ENCODE data around the gene UGT1A6. TPM values are rescaled to one million over a fixed set of nuclear protein-coding genes. Genes with fewer than 3 reads are reported as not detected.

The UGT1A6 gene
- total and polyA plus RNA-seq, 2 of the 13 experiments (the other 11 are each of a cell fraction or from before 2014, with no cell fraction given): 0.25 TPM; not detected in 1

DNA sequence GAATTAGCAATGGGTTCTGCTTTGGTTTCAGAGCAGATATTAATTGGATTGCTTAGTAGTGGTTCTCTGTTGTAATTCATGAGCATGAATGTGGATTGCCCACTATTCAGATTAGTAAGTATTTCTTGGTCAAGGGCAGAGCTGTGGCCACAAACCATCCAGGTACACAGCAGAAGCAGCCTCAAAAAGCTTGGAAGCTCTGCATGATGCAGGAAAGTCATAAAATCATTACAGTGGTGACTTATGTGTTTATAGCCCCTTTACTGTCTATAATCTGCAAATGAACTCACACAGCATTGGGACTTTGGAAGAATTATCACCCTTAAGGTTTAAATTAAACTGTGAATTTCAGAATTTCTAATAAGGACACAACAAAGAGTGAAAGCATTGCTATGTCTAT is 65.5 kb downstream of the UGT1A6 start:
- ChIA-PET POLR2A (interaction anchor here (2.3 kb wide), 1 partner anchor 12 kb away, joined by 9 read pairs; no protein-coding TSS in a partner anchor), CTCF (ENCODE audit: low intra/inter-chr PET ratio, low total read pairs) (no interaction called here)
- FAIRE-seq: no peak
- intact Hi-C loops (cut with micrococcal nuclease; ENCODE audit: unreplicated experiment) (no loop called here), in situ Hi-C loops (cut with HindIII; ENCODE audit: extremely low pct_ligation_motif_present, low pct_unique_long_range_greater_than_20kb) (no loop called here)
- H3K4me1 ChIP-seq (ENCODE audit: insufficient read depth, low read length): peaks cover 46% of the 10 kb centered on the region
- no peak overlapping the region for H3K4me2 ChIP-seq (ENCODE audit: low read depth, low read length)
- TF ChIP-seq EEA1 (CRISPR knock-in tag; IDR thresholded peaks at IDR 0.05; ENCODE audit: borderline replicate concordance): no peak
- BruUV-seq (replicated peaks): no TSS peak
- no peak overlapping the region for H3K9ac ChIP-seq (ENCODE audit: insufficient read depth, low read depth, low read length)
- no peaks in the 10 kb centered on the region for H4K20me1 ChIP-seq (ENCODE audit: insufficient read depth, low read length)
- H3K9me3 ChIP-seq (ENCODE audit: low read length): no peaks in the 10 kb centered on the region
- H2AFZ ChIP-seq (ENCODE audit: low read length): no peak overlapping the region
- H3K27ac ChIP-seq (ENCODE audit: extremely low read length, insufficient read depth, low read length): no peak overlapping the region
- H3K27me3 ChIP-seq (ENCODE audit: control insufficient read depth in 1 of 2, insufficient read depth in 2 of 2, low read length in 2 of 2): peaks cover 7 to 73% of the 10 kb centered on the region in 2 experiments; a peak in 4 of 5 replicates
- no peak overlapping the region for H3K4me3 ChIP-seq (replicated peaks in 1 of 3; ENCODE audit: insufficient read depth in 1 of 3, low read depth in 2 of 3, low read length in 3 of 3)
- no peaks in the 10 kb centered on the region for H3K79me2 ChIP-seq (ENCODE audit: insufficient read depth, low read length)
- ATAC-seq: no peak
- DNase-seq (ENCODE audit: low spot score): no peak
- no peaks in the 10 kb centered on the region for H3K36me3 ChIP-seq (replicated peaks in 1 of 2; ENCODE audit: control insufficient read depth in 1 of 2, insufficient read depth in 2 of 2, low read length in 2 of 2)

DNA sequence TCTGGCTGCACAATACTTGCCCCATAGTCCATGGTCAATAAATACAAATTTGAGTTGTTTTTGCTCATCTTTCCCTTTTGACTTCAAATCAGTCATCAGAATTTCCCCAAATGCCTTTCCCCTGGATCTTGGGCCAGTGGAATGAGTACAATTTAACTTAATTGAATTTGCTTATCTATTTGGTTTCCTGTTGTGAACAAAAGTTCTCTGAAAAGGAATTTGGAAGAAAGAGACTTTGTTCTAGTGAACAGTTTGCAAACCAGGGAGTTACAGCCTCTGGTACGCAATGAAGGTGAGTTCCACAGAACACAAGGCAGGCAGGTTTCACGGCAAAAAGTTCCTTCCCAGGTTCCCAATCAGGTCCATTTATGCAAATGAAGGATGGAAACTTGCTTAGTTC is 66.2 kb downstream of the UGT1A6 start:
- no peak overlapping the region for H3K9ac ChIP-seq (ENCODE audit: insufficient read depth, low read depth, low read length)
- no peaks in the 10 kb centered on the region for H3K79me2 ChIP-seq (ENCODE audit: insufficient read depth, low read length)
- no TSS peak for BruUV-seq (replicated peaks)
- peaks cover 5 to 73% of the 10 kb centered on the region in 2 experiments; a peak in 4 of 5 replicates for H3K27me3 ChIP-seq (ENCODE audit: control insufficient read depth in 1 of 2, insufficient read depth in 2 of 2, low read length in 2 of 2)
- 57% methylated on average over 2 of the region's 2 CpGs for WGBS (ENCODE audit: low lambda C conversion rate)
- POLR2A ChIA-PET: no interaction called here
- in situ Hi-C loops (cut with HindIII; ENCODE audit: extremely low pct_ligation_motif_present, low pct_unique_long_range_greater_than_20kb): no loop called here
- H3K4me3 ChIP-seq (replicated peaks in 1 of 3; ENCODE audit: insufficient read depth in 1 of 3, low read depth in 2 of 3, low read length in 3 of 3): no peak overlapping the region
- H3K36me3 ChIP-seq (replicated peaks in 1 of 2; ENCODE audit: control insufficient read depth in 1 of 2, insufficient read depth in 2 of 2, low read length in 2 of 2): no peaks in the 10 kb centered on the region
- FAIRE-seq: no peak
- DNase-seq (ENCODE audit: low spot score): no peak
- no peak overlapping the region for H3K27ac ChIP-seq (ENCODE audit: extremely low read length, insufficient read depth, low read length)
- CTCF ChIA-PET (ENCODE audit: low intra/inter-chr PET ratio, low total read pairs): no interaction called here
- H2AFZ ChIP-seq (ENCODE audit: low read length): no peak overlapping the region
- intact Hi-C loops (cut with micrococcal nuclease; ENCODE audit: unreplicated experiment): no loop called here
- no peak for ATAC-seq
- no peak overlapping the region for H3K4me2 ChIP-seq (ENCODE audit: low read depth, low read length)
- H3K4me1 ChIP-seq (ENCODE audit: insufficient read depth, low read length): peaks cover 46% of the 10 kb centered on the region
- H3K9me3 ChIP-seq (ENCODE audit: low read length): no peaks in the 10 kb centered on the region
- H4K20me1 ChIP-seq (ENCODE audit: insufficient read depth, low read length): no peaks in the 10 kb centered on the region
- TF ChIP-seq FOXO1 (CRISPR knock-in tag; IDR thresholded peaks at IDR 0.05) (peak; percentile 7; the same call in 1 of the 2 replicates), ZFP90 (CRISPR knock-in tag; IDR thresholded peaks at IDR 0.05; ENCODE audit: borderline replicate concordance) (no peak), SAFB2 (CRISPR knock-in tag; IDR thresholded peaks at IDR 0.05; ENCODE audit: borderline replicate concordance, low read depth) (no peak), KLF13 (CRISPR knock-in tag; IDR thresholded peaks at IDR 0.05) (no peak), ZNF607 (CRISPR knock-in tag; IDR thresholded peaks at IDR 0.05; ENCODE audit: borderline replicate concordance) (no peak), FOXP1 (IDR thresholded peaks at IDR 0.05) (no peak), FOXP1 (CRISPR knock-in tag; IDR thresholded peaks at IDR 0.05) (0 out of 2 replicates have a peak, but pooled peaks have one; percentile 4), TCF7 (IDR thresholded peaks at IDR 0.05; ENCODE audit: low read depth) (no peak), SOX6 (IDR thresholded peaks at IDR 0.05) (no peak), SOX6 (CRISPR knock-in tag; IDR thresholded peaks at IDR 0.05) (peak; percentile 28; the same call in 1 of the 2 replicates), ARID3A (IDR thresholded peaks at IDR 0.05; ENCODE audit: low read depth, low read length) (no peak), PPARG (CRISPR knock-in tag; conservative IDR thresholded peaks at IDR 0.05) (0 out of 2 replicates have a peak, but pooled peaks have one; percentile 34), ZMAT3 (CRISPR knock-in tag; conservative IDR thresholded peaks at IDR 0.05) (no peak), ZNF460 (CRISPR knock-in tag; IDR thresholded peaks at IDR 0.05; ENCODE audit: borderline replicate concordance) (no peak), MIXL1 (CRISPR knock-in tag; IDR thresholded peaks at IDR 0.05) (peak; percentile 65), RXRA (CRISPR knock-in tag; IDR thresholded peaks at IDR 0.05) (no peak), ZNF350 (CRISPR knock-in tag; IDR thresholded peaks at IDR 0.05; ENCODE audit: borderline replicate concordance, low read depth) (no peak), ZNF296 (CRISPR knock-in tag; conservative IDR thresholded peaks at IDR 0.05) (no peak), DR1 (CRISPR knock-in tag; IDR thresholded peaks at IDR 0.05) (no peak), TEF (CRISPR knock-in tag; IDR thresholded peaks at IDR 0.05) (no peak)

Measured in HepG2 (cell line).